Hematopoietic multipotent progenitor cell treated with erythropoietin and hydrocortisone succinate and interleukin-3 and kit ligand, for 6 days (in vitro differentiated cells): ENCODE measurements around the gene ZBTB34.

ENCODE experiments used
- DNase-seq: peaks from one replicate; pipeline ENCODE4 v3.0.0-alpha.2; 2015

The ZBTB34 gene

GRCh38 chr9:126844085-126844484, 16.4 kb upstream of the ZBTB34 start:
- peak; percentile 26 for DNase-seq

- no peak for DNase-seq
These were observed 13.4 kb upstream of the ZBTB34 start for GRCh38 chr9:126847051-126847450.

- no peak for DNase-seq
These were observed 10.7 kb upstream of the ZBTB34 start for GRCh38 chr9:126849591-126850225.

- DNase-seq = no peak
These were observed 9.1 kb upstream of the ZBTB34 start for GRCh38 chr9:126851286-126851880.

GRCh38 chr9:126852086-126852688, 8.3 kb upstream of the ZBTB34 start:
- no peak for DNase-seq

- DNase-seq = no peak
These were observed 6.8 kb upstream of the ZBTB34 start for GRCh38 chr9:126853667-126854066.

- no peak for DNase-seq
These were observed 5.7 kb upstream of the ZBTB34 start for GRCh38 chr9:126854734-126855133.

- no peak for DNase-seq
These were observed 4.0 kb upstream of the ZBTB34 start for GRCh38 chr9:126856326-126856877.

GRCh38 chr9:126857261-126857960, 3.0 kb upstream of the ZBTB34 start:
- no peak for DNase-seq

- no peak for DNase-seq
These were observed 1.3 kb upstream of the ZBTB34 start for GRCh38 chr9:126859111-126859510.

- peak; percentile 32 for DNase-seq
These were observed 473 bp downstream of the ZBTB34 start for GRCh38 chr9:126860757-126861466.

GRCh38 chr9:126861707-126862103, 1.3 kb downstream of the ZBTB34 start:
- peak; percentile 75 for DNase-seq

GRCh38 chr9:126862104-126862761, 1.8 kb downstream of the ZBTB34 start:
- peak; percentile 66 for DNase-seq

- DNase-seq = no peak
These were observed 4.3 kb downstream of the ZBTB34 start for GRCh38 chr9:126864771-126865170.

GRCh38 chr9:126869368-126869767, 8.9 kb downstream of the ZBTB34 start:
- DNase-seq = no peak

GRCh38 chr9:126872516-126872915, 12.1 kb downstream of the ZBTB34 start:
- no peak for DNase-seq

- peak; percentile 31 for DNase-seq
These were observed 14.3 kb downstream of the ZBTB34 start for GRCh38 chr9:126874546-126875314.

GRCh38 chr9:126875756-126876510, 15.5 kb downstream of the ZBTB34 start:
- no peak for DNase-seq

GRCh38 chr9:126876531-126876930, 16.1 kb downstream of the ZBTB34 start:
- no peak for DNase-seq

- DNase-seq = no peak
These were observed 17.0 kb downstream of the ZBTB34 start for GRCh38 chr9:126877418-126877817.

GRCh38 chr9:126879288-126879687, 18.8 kb downstream of the ZBTB34 start:
- DNase-seq = no peak
